DMS114 treated with DMSO at 0.1 percent for 48 hours (cell line): ENCODE data around the gene GNB5.

Source experiments
- DNase-seq: peaks from one replicate; lab custom pipeline; 2025; ENCODE audit not compliant: unreplicated experiment; lab: John Stamatoyannopoulos, UW

The GNB5 gene

DNA sequence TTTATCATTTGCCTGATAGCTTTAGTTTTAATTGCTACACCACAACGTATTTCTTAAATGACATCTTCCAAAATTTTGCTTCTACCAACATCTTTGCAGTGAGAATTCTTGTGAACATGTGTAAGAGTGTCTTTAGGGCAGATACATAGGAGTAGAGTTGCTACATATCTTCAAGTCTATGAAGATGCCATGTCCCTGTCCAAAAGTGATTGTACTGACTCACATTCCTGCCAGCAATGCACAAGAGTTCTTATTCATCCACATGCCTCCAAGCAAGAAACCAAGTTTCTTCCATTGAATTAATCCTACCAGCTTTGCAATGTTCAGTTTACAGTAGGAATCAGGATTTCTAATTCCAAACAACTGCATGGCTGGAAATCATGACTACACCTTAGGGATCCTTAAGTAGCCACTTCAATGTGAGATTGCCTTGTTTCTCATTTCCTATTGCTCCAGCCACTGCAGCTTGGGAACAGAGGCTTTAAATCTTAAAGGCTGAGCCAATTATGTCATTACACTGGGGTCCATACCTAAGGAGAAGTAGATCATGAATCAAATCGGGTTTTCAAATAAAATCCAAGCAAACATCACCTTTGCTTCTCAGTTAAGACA is 123.1 kb downstream of the GNB5 start:
- DNase-seq, result no peak

DNA sequence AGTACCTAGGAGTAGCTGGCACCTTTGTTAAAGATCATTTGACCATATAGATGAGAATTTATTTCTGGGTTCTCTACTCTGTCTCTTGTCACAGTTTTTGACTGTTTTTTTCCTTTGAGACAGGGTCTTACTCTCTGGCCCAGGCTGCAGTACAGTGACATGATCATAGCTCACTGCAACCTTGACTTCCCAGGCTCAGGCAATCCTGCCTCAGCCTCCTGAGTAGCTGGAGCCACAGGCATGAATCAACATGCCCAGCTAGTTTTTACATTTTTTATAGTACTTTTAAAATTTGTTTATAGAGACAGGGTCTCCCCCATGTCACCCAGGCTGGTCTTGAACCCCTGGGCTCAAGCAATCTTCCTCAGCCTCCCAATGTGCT is 123.7 kb downstream of the GNB5 start:
- DNase-seq, result no peak

DNA sequence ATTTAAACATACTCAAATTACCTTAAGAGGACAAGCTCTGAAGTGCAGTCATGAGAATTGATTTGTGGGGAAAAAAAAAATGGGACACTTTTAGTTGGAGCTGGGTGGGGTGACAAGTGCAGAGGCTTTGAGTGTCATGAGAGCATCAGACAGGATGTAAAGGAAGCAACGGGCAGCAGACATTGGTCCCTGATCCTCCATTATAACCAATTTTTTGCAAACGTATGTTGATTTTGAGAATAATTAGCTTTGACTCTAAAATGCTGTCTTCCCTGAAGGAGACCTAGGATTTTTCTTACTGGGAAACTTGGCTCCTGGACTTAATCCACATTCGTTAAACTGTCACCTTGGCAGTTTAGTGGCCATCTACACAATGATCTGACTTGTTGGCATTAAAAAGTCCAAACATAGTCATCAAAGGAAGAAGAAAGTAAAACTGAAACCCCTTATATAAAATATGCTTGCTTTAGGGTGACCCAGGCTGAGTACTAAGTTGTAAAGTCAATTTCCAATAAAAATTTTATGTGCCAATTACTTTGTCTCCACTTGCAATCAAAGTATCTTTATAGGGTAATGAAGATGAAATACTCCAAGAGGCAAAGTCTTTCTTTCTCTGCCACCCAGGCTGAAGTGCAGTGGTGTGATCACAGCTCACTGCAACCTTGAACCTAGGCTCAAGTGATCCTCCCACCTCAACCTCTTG is 124.2 kb downstream of the GNB5 start:
- no peak for DNase-seq
